Neural progenitor cell (in vitro differentiated cells): Measurements from ENCODE around the gene GPHN.

Source experiments
- EZH2 ChIP-seq: fragments of 200-600 bp; sonication (generic); IDR thresholded peaks from 2 replicates; pipeline ENCODE4 v1.6.1; 2017; ENCODE audit warnings: antibody characterized with exemption, mild to moderate bottlenecking, moderate library complexity
- EZH2phosphoT487 ChIP-seq: fragments of 200-600 bp; sonication (generic); IDR thresholded peaks from 2 replicates; pipeline ENCODE4 v1.6.1; 2017; ENCODE audit warnings: antibody characterized with exemption
- TF ChIP-seq, protein P1 (sequence below): fragments of 200-600 bp; sonication (generic); IDR thresholded peaks from 2 replicates; pipeline ENCODE4 v1.5.1; 2017; ENCODE audit warnings: antibody characterized with exemption, mild to moderate bottlenecking

DNA sequence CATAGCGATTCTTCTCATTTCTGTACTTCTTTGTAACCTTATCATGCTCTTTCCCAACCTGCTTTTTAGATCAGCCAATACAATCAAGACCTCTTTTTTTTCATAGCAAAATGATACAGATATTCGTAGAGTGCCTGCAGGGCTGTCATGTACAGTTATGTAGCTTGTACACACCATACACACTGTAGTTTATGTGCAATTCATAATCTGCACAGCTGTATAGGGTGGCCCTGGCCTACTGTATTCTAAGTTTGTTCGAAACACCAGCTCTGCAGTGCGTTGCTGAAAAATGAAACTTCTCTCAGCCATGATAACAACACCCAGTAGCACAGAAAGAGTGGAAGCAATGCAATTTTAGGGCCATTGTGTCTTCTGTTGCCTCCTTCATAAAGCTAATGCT lies 717.6 kb downstream of the GPHN start:
- TF ChIP-seq, protein P1, sequence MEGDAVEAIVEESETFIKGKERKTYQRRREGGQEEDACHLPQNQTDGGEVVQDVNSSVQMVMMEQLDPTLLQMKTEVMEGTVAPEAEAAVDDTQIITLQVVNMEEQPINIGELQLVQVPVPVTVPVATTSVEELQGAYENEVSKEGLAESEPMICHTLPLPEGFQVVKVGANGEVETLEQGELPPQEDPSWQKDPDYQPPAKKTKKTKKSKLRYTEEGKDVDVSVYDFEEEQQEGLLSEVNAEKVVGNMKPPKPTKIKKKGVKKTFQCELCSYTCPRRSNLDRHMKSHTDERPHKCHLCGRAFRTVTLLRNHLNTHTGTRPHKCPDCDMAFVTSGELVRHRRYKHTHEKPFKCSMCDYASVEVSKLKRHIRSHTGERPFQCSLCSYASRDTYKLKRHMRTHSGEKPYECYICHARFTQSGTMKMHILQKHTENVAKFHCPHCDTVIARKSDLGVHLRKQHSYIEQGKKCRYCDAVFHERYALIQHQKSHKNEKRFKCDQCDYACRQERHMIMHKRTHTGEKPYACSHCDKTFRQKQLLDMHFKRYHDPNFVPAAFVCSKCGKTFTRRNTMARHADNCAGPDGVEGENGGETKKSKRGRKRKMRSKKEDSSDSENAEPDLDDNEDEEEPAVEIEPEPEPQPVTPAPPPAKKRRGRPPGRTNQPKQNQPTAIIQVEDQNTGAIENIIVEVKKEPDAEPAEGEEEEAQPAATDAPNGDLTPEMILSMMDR, result no peak
- TF ChIP-seq EZH2phosphoT487, result no peak
- no peak for TF ChIP-seq EZH2
